Dermis blood vessel endothelial cell (primary cell): ENCODE results near the gene SEMA4F. TPM values are rescaled to one million over a fixed set of nuclear protein-coding genes. Genes with fewer than 3 reads are reported as not detected.

Source experiments
- DNase-seq: peaks from one replicate; pipeline ENCODE4 v3.0.0; 2010
- total RNA-seq: library from RNA; depleted of rRNA; stranded (reverse); fragments of >200 nt; gene quantifications from 2 replicates; pipeline ENCODE4 v1.2.3, GENCODE V29; 2014

The SEMA4F gene
- total RNA-seq, 1 donor from 2014 or later: 4.4 TPM

GRCh38 chr2:74670263-74670662, 16.2 kb downstream of the SEMA4F start:
- no peak for DNase-seq

GRCh38 chr2:74671479-74671878, 17.4 kb downstream of the SEMA4F start:
- peak; percentile 50 for DNase-seq

- no peak for DNase-seq
Observed at GRCh38 chr2:74673826-74674528, 19.9 kb downstream of the SEMA4F start.

- DNase-seq: no peak
Observed at GRCh38 chr2:74675090-74675489, 21.0 kb downstream of the SEMA4F start.

GRCh38 chr2:74676331-74676730, 22.3 kb downstream of the SEMA4F start:
- no peak for DNase-seq

GRCh38 chr2:74679615-74680014, 25.6 kb downstream of the SEMA4F start:
- DNase-seq: no peak

- no peak for DNase-seq
Observed at GRCh38 chr2:74682501-74682900, 28.5 kb downstream of the SEMA4F start.

GRCh38 chr2:74685408-74685807, 31.4 kb downstream of the SEMA4F start:
- DNase-seq: no peak

GRCh38 chr2:74688881-74689280, 34.8 kb downstream of the SEMA4F start:
- no peak for DNase-seq

GRCh38 chr2:74689671-74690070, 35.6 kb downstream of the SEMA4F start:
- no peak for DNase-seq

- DNase-seq: peak; percentile 77
Observed at GRCh38 chr2:74690571-74690970, 36.5 kb downstream of the SEMA4F start.

GRCh38 chr2:74691929-74692328, 37.9 kb downstream of the SEMA4F start:
- DNase-seq: no peak

- no peak for DNase-seq
Observed at GRCh38 chr2:74693213-74693612, 39.2 kb downstream of the SEMA4F start.

- DNase-seq: no peak
Observed at GRCh38 chr2:74693668-74694067, 39.6 kb downstream of the SEMA4F start.

GRCh38 chr2:74694281-74694680, 40.2 kb downstream of the SEMA4F start:
- no peak for DNase-seq

- no peak for DNase-seq
Observed at GRCh38 chr2:74695663-74696062, 41.6 kb downstream of the SEMA4F start.

- DNase-seq: no peak
Observed at GRCh38 chr2:74696829-74697228, 42.8 kb downstream of the SEMA4F start.

GRCh38 chr2:74700643-74701372, 46.8 kb downstream of the SEMA4F start:
- DNase-seq: no peak

- DNase-seq: no peak
Observed at GRCh38 chr2:74702001-74702715, 48.1 kb downstream of the SEMA4F start.

- DNase-seq: no peak
Observed at GRCh38 chr2:74703373-74703772, 49.3 kb downstream of the SEMA4F start.

- DNase-seq: no peak
Observed at GRCh38 chr2:74704216-74704615, 50.2 kb downstream of the SEMA4F start.

- no peak for DNase-seq
Observed at GRCh38 chr2:74706741-74707140, 52.7 kb downstream of the SEMA4F start.

- DNase-seq: no peak
Observed at GRCh38 chr2:74707837-74708236, 53.8 kb downstream of the SEMA4F start.

- no peak for DNase-seq
Observed at GRCh38 chr2:74708296-74708695, 54.2 kb downstream of the SEMA4F start.
